Measurements from ENCODE around the gene TMEM63C.

The TMEM63C gene

GRCh38 chr14:77250927-77251326 is 69.3 kb downstream of the TMEM63C start:
- Histone ChIP-seq H3K4me1 (ENCODE audit: low read length) (no peaks in the 10 kb centered on the region), H4K20me1 (ENCODE audit: insufficient read depth, low read length) (no peaks in the 10 kb centered on the region), H3K4me3 (ENCODE audit: low read length) (no peak overlapping the region), H3K9ac (ENCODE audit: low read length) (no peak overlapping the region), H2AFZ (ENCODE audit: low read depth, low read length) (no peak overlapping the region), H3K9me3 (ENCODE audit: insufficient read depth, low read length) (no peaks in the 10 kb centered on the region), H3K27me3 (ENCODE audit: low read depth, low read length) (no peaks in the 10 kb centered on the region), H3K36me3 (replicated peaks; ENCODE audit: low read depth, low read length) (no peaks in the 10 kb centered on the region), H3K27ac (ENCODE audit: low read length) (no peak overlapping the region), H3K4me2 (ENCODE audit: low read length) (no peak overlapping the region), H3K79me2 (ENCODE audit: low read length) (no peaks in the 10 kb centered on the region)
- no peak for TF ChIP-seq EZH2phosphoT487 (IDR thresholded peaks at IDR 0.05; ENCODE audit: low read depth)
- TF ChIP-seq, protein P1, sequence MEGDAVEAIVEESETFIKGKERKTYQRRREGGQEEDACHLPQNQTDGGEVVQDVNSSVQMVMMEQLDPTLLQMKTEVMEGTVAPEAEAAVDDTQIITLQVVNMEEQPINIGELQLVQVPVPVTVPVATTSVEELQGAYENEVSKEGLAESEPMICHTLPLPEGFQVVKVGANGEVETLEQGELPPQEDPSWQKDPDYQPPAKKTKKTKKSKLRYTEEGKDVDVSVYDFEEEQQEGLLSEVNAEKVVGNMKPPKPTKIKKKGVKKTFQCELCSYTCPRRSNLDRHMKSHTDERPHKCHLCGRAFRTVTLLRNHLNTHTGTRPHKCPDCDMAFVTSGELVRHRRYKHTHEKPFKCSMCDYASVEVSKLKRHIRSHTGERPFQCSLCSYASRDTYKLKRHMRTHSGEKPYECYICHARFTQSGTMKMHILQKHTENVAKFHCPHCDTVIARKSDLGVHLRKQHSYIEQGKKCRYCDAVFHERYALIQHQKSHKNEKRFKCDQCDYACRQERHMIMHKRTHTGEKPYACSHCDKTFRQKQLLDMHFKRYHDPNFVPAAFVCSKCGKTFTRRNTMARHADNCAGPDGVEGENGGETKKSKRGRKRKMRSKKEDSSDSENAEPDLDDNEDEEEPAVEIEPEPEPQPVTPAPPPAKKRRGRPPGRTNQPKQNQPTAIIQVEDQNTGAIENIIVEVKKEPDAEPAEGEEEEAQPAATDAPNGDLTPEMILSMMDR (IDR thresholded peaks at IDR 0.05; ENCODE audit: low read depth, low read length): no peak

- Histone ChIP-seq H3K27me3 (ENCODE audit: low read depth, low read length) (no peaks in the 10 kb centered on the region), H4K20me1 (ENCODE audit: insufficient read depth, low read length) (no peaks in the 10 kb centered on the region), H3K9ac (ENCODE audit: low read length) (no peak overlapping the region), H3K79me2 (ENCODE audit: low read length) (no peaks in the 10 kb centered on the region), H2AFZ (ENCODE audit: low read depth, low read length) (no peak overlapping the region), H3K4me1 (ENCODE audit: low read length) (no peaks in the 10 kb centered on the region), H3K36me3 (replicated peaks; ENCODE audit: low read depth, low read length) (no peaks in the 10 kb centered on the region), H3K9me3 (ENCODE audit: insufficient read depth, low read length) (no peaks in the 10 kb centered on the region), H3K27ac (ENCODE audit: low read length) (no peak overlapping the region), H3K4me2 (ENCODE audit: low read length) (no peak overlapping the region), H3K4me3 (ENCODE audit: low read length) (no peak overlapping the region)
- TF ChIP-seq, protein P1 (IDR thresholded peaks at IDR 0.05; ENCODE audit: low read depth, low read length): no peak
These were observed 70.3 kb downstream of the TMEM63C start for GRCh38 chr14:77251870-77252269.

- no peaks in the 10 kb centered on the region for H4K20me1 ChIP-seq (ENCODE audit: insufficient read depth, low read length)
- TF ChIP-seq EZH2phosphoT487 (IDR thresholded peaks at IDR 0.05; ENCODE audit: low read depth): no peak
- TF ChIP-seq, protein P1 (IDR thresholded peaks at IDR 0.05; ENCODE audit: low read depth, low read length): no peak
- no peak overlapping the region for H3K27ac ChIP-seq (ENCODE audit: low read length)
- no peaks in the 10 kb centered on the region for H3K79me2 ChIP-seq (ENCODE audit: low read length)
- H3K9me3 ChIP-seq (ENCODE audit: insufficient read depth, low read length): no peaks in the 10 kb centered on the region
- no peak overlapping the region for H3K9ac ChIP-seq (ENCODE audit: low read length)
- no peak overlapping the region for H2AFZ ChIP-seq (ENCODE audit: low read depth, low read length)
- H3K4me2 ChIP-seq (ENCODE audit: low read length): no peak overlapping the region
- no peak overlapping the region for H3K4me3 ChIP-seq (ENCODE audit: low read length)
- H3K36me3 ChIP-seq (replicated peaks; ENCODE audit: low read depth, low read length): no peaks in the 10 kb centered on the region
- H3K27me3 ChIP-seq (ENCODE audit: low read depth, low read length): no peaks in the 10 kb centered on the region
- no peaks in the 10 kb centered on the region for H3K4me1 ChIP-seq (ENCODE audit: low read length)
These were observed 72.0 kb downstream of the TMEM63C start for GRCh38 chr14:77253333-77254190.

DNA sequence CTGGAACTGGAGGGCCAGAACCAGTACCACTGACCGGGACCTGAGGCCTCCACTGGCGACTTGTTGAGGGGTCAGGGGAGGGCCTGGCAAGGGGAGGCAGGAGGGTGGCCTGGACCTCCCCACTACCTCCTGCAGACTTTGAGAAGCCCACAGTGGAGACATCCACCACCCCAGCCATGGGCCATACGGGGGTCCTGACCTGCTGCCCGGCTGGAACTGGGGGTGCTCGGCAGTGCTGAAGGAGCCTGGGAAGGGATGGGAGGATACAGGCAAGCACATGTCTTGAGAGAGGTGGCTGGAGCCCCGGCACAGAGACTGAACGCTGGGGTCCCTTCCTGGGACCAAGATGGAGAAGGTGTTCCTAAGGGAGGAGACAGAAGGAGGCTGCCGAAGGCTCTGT is 75.1 kb downstream of the TMEM63C start:
- Histone ChIP-seq H3K9ac (ENCODE audit: low read length) (no peak overlapping the region), H4K20me1 (ENCODE audit: insufficient read depth, low read length) (no peaks in the 10 kb centered on the region), H3K4me3 (ENCODE audit: low read length) (no peak overlapping the region), H2AFZ (ENCODE audit: low read depth, low read length) (no peak overlapping the region), H3K4me2 (ENCODE audit: low read length) (no peak overlapping the region), H3K4me1 (ENCODE audit: low read length) (no peaks in the 10 kb centered on the region), H3K9me3 (ENCODE audit: insufficient read depth, low read length) (no peaks in the 10 kb centered on the region), H3K36me3 (replicated peaks; ENCODE audit: low read depth, low read length) (no peaks in the 10 kb centered on the region), H3K79me2 (ENCODE audit: low read length) (no peaks in the 10 kb centered on the region), H3K27ac (ENCODE audit: low read length) (no peak overlapping the region), H3K27me3 (ENCODE audit: low read depth, low read length) (no peaks in the 10 kb centered on the region)
- TF ChIP-seq EZH2phosphoT487 (IDR thresholded peaks at IDR 0.05; ENCODE audit: low read depth): no peak
- TF ChIP-seq, protein P1 (IDR thresholded peaks at IDR 0.05; ENCODE audit: low read depth, low read length): no peak
